Right atrium auricular region (tissue), 2 donors: Measurements from ENCODE around the gene SNRPE. TPM values are rescaled to one million over a fixed set of nuclear protein-coding genes. Genes with fewer than 3 reads are reported as not detected.

ENCODE experiments used
- DNase-seq: peaks from one replicate; pipeline ENCODE4 v3.0.0-alpha.2; 2019; ENCODE audit warnings: low spot score
- H3K27ac ChIP-seq, 2 donors: fragments of 200-600 bp; sonication (generic); 1 replicate in 1 of 2; 2 replicates in 1 of 2; pipeline ENCODE4 v1.5.1; 2016 to 2019
- H3K27me3 ChIP-seq, 2 donors: fragments of 200-600 bp; sonication (generic); one replicate each; pipeline versions ENCODE4 v1.5.1 to v1.6.0; 2017 to 2019
- H3K36me3 ChIP-seq: fragments of 200-600 bp; sonication (generic); one replicate; pipeline ENCODE4 v1.5.1; 2016
- H3K4me1 ChIP-seq, 2 donors: fragments of 200-600 bp; sonication (generic); one replicate each; pipeline versions ENCODE4 v1.5.1 to v1.6.0; 2017 to 2019
- H3K4me3 ChIP-seq, 2 donors: fragments of 200-600 bp; sonication (generic); 1 replicate in 1 of 2; 2 replicates in 1 of 2; pipeline ENCODE4 v1.5.1; 2017 to 2019; ENCODE audit warnings: mild to moderate bottlenecking in 1 of 2, moderate library complexity in 1 of 2
- H3K9me3 ChIP-seq, 2 donors: fragments of 200-600 bp; sonication (generic); one replicate each; pipeline ENCODE4 v1.5.1; 2019
- total RNA-seq, 2 donors: library from RNA; depleted of rRNA; stranded (reverse); fragments of >200 nt; gene quantifications; one replicate each; pipeline ENCODE4 v1.1.0, GENCODE V29; 2016
- TF ChIP-seq, protein P1 (sequence below), 2 donors: fragments of 200-600 bp; sonication (generic); IDR thresholded peaks; one replicate each; pipeline ENCODE4 v1.5.1; 2019; ENCODE audit warnings: antibody characterized with exemption in 2 of 2

The SNRPE gene
- total RNA-seq, 2 donors from 2014 or later, result 23.4 to 31.0 TPM

DNA sequence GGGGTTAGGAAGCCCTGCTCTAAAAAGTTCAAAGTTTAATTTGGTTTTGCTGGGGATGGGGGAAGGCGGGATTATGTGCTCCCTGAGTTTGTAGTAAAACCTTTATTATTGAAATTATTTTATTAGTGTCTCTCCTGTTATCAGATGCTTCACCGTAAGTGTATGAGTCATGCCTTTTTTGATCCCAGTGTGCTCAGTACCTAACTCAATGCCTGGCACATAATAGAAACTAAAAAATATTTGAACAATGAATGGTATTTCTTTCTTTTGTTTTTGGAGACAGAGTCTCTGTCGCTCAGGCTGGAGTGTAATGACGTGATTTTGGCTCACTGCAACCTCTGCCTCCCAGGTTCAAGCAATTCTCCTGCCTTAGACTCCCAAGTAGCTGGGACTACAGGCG is 6.4 kb downstream of the SNRPE start:
- H3K36me3 ChIP-seq, result peaks cover 74% of the 10 kb centered on the region
- H3K9me3 ChIP-seq, result no peaks in the 10 kb centered on the region
- H3K4me1 ChIP-seq, result no peaks in the 10 kb centered on the region
- no peak overlapping the region for H3K27ac ChIP-seq
- TF ChIP-seq, protein P1, sequence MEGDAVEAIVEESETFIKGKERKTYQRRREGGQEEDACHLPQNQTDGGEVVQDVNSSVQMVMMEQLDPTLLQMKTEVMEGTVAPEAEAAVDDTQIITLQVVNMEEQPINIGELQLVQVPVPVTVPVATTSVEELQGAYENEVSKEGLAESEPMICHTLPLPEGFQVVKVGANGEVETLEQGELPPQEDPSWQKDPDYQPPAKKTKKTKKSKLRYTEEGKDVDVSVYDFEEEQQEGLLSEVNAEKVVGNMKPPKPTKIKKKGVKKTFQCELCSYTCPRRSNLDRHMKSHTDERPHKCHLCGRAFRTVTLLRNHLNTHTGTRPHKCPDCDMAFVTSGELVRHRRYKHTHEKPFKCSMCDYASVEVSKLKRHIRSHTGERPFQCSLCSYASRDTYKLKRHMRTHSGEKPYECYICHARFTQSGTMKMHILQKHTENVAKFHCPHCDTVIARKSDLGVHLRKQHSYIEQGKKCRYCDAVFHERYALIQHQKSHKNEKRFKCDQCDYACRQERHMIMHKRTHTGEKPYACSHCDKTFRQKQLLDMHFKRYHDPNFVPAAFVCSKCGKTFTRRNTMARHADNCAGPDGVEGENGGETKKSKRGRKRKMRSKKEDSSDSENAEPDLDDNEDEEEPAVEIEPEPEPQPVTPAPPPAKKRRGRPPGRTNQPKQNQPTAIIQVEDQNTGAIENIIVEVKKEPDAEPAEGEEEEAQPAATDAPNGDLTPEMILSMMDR (IDR thresholded peaks at IDR 0.05), result no peak
- DNase-seq, result no peak
- H3K4me3 ChIP-seq, result no peak overlapping the region
- no peaks in the 10 kb centered on the region for H3K27me3 ChIP-seq

GRCh38 chr1:203870245-203870644 is 8.8 kb downstream of the SNRPE start:
- TF ChIP-seq, protein P1 (IDR thresholded peaks at IDR 0.05), result no peak
- H3K36me3 ChIP-seq, result peaks cover 61% of the 10 kb centered on the region
- H3K4me3 ChIP-seq, result no peak overlapping the region
- H3K4me1 ChIP-seq, result no peaks in the 10 kb centered on the region
- no peaks in the 10 kb centered on the region for H3K27me3 ChIP-seq
- DNase-seq, result no peak
- H3K9me3 ChIP-seq, result no peaks in the 10 kb centered on the region
- H3K27ac ChIP-seq, result no peak overlapping the region

DNA sequence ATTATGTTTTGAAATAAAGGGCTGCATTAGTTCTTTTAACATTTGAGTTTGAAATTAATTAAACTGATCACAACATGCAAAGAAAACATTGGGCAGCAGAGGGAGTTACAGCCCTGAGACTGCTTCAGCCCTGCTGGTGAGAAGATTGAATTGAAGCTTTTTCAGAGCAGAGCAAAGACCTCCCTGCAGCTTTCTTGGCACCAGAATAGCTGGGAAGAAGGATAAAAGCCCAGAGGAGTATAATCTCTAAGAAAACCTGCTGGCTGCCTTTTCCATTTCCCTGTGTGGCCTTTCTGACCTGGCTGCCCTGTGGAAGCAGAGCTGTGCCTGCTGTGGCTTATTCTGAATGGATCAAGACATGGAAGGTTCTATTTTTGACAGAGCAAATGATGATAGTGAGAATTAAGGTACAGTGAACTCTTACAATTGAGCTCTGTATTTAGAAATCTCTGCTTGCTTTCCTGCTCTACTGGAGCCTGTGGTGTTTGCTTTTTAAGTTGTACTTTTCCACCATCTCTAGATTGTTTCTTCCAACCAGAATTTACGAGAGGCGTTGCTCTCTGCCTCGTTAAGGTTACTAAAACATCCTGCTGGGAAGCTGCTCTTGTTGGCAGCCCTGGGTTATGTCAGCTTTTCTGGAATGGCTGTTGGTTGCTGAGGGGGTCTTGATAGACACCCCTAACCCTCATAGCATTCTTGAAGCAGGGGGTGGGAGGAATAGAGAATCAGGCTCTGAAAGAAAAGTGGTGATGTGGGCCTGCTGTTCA is 9.9 kb downstream of the SNRPE start:
- no peaks in the 10 kb centered on the region for H3K4me1 ChIP-seq
- H3K9me3 ChIP-seq, result no peaks in the 10 kb centered on the region
- no peak overlapping the region for H3K4me3 ChIP-seq
- H3K27ac ChIP-seq, result no peak overlapping the region
- TF ChIP-seq, protein P1 (IDR thresholded peaks at IDR 0.05), result peak; percentile 32 to 76
- H3K27me3 ChIP-seq, result no peaks in the 10 kb centered on the region
- peaks cover 51% of the 10 kb centered on the region for H3K36me3 ChIP-seq
- DNase-seq, result no peak

DNA sequence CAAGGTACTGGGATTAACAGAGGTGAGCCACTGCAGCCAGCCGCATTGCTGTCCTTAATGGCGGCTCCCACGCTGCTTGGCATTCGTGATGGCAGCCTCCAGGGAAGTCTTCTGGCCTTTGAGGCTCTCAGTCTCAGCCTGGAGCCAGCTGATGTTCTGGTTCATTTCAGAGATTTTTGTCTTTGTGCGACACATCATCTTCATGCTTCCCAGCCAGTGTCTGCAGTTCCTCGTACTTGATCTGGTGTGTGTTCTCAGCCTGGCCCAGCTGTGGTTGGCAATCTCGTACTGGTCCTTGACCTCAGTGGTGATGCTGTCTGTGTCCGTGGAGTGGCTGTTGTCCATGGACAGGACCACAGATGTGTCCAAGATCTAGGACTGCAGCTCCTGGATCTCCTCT is 11.7 kb downstream of the SNRPE start:
- Histone ChIP-seq H3K4me3 (no peak overlapping the region), H3K36me3 (peaks cover 40% of the 10 kb centered on the region), H3K27ac (no peak overlapping the region), H3K27me3 (no peaks in the 10 kb centered on the region), H3K9me3 (no peaks in the 10 kb centered on the region), H3K4me1 (no peaks in the 10 kb centered on the region)
- TF ChIP-seq, protein P1 (IDR thresholded peaks at IDR 0.05), result no peak
- no peak for DNase-seq

DNA sequence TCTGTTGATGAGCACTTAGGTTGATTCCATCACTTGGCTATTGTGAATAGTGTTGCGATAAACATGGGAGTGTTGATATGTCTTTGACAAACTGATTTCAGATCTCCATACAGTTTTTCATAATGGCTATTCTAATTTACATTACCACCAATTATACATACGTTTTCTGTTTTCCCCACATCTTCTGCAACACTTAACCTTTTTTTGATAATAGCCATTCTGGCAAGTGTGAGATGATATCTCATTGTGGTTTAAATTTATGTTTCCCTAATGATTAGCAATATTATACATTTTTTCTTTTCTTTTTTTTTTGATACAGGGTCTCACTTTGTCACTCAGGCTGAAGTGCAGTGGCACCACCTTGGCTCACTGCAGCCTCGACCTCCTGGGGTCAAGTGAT is 17.0 kb downstream of the SNRPE start:
- no peaks in the 10 kb centered on the region for H3K9me3 ChIP-seq
- no peaks in the 10 kb centered on the region for H3K27me3 ChIP-seq
- H3K4me1 ChIP-seq, result no peaks in the 10 kb centered on the region
- H3K27ac ChIP-seq, result no peak overlapping the region
- H3K36me3 ChIP-seq, result peaks cover 6% of the 10 kb centered on the region
- H3K4me3 ChIP-seq, result no peak overlapping the region
- TF ChIP-seq, protein P1 (IDR thresholded peaks at IDR 0.05), result no peak
- no peak for DNase-seq

DNA sequence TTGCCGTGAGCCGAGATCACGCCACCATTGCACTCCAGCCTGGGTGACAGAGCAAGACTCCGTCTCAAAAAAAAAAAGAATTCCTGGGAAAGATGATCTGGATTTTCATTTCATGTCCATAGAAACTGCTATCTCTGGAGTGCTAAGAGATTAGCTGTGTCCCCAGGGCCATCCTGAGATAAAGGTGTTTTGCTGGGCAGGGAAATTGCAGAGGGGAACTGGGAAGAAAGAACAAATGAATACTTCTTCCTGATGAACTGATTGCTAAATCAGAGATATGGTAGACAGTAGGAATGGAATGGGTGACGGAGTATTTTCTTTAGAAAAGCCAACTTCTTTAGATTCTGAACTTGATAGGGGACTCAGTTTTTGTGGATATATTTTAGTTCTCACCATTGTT is 19.2 kb downstream of the SNRPE start:
- TF ChIP-seq, protein P1 (IDR thresholded peaks at IDR 0.05), result no peak
- no peak overlapping the region for H3K27ac ChIP-seq
- H3K4me3 ChIP-seq, result no peak overlapping the region
- H3K4me1 ChIP-seq, result no peaks in the 10 kb centered on the region
- DNase-seq, result no peak
- H3K27me3 ChIP-seq, result no peaks in the 10 kb centered on the region
- H3K9me3 ChIP-seq, result no peaks in the 10 kb centered on the region
- no peaks in the 10 kb centered on the region for H3K36me3 ChIP-seq
